ENCODE measurements around the gene SUN2.

DNA sequence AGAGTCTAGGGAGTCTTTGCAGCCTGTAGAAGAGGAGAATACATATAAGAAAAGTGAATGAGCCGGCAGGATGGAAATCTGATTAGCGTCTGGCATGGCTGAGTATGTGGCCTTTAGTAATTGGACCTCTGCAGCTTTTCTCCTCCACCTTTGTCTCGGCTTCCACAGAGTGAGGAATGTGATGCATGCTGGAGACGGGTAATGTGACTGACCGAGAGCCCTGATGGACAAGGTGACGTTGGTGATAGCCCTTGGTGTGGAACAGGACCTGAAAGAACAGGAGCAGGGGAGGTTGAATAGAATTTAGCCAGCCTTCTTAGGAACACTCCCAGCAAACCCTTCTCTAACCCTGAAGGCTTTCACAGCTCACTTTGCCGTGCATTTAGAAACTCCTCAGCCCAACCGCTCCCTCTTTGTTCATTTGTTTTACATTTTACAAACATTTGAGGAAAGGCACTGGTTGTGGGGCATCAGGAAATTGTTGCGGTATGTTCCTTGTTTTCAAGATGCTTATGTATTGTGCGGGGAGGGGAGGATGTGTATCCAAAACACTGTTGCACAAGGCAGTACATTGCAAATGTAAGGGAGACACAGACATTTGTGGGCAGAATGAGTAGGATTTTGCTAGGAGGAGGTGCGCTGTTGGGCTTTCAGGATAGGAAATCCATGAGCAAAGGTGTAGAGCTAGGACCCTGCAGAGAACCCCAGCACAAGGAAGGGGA lies 43.2 kb downstream of the SUN2 start:
- TF ChIP-seq, protein P1, sequence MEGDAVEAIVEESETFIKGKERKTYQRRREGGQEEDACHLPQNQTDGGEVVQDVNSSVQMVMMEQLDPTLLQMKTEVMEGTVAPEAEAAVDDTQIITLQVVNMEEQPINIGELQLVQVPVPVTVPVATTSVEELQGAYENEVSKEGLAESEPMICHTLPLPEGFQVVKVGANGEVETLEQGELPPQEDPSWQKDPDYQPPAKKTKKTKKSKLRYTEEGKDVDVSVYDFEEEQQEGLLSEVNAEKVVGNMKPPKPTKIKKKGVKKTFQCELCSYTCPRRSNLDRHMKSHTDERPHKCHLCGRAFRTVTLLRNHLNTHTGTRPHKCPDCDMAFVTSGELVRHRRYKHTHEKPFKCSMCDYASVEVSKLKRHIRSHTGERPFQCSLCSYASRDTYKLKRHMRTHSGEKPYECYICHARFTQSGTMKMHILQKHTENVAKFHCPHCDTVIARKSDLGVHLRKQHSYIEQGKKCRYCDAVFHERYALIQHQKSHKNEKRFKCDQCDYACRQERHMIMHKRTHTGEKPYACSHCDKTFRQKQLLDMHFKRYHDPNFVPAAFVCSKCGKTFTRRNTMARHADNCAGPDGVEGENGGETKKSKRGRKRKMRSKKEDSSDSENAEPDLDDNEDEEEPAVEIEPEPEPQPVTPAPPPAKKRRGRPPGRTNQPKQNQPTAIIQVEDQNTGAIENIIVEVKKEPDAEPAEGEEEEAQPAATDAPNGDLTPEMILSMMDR (conservative IDR thresholded peaks at IDR 0.05; ENCODE audit: low read depth, low read length), result no peak
- TF ChIP-seq EZH2phosphoT487 (IDR thresholded peaks at IDR 0.05; ENCODE audit: borderline replicate concordance, low read length), result no peak
- no peak for TF ChIP-seq EZH2 (IDR thresholded peaks at IDR 0.05; ENCODE audit: low read length, unreplicated experiment)

Data from PC-3 (cell line).